Esophagus muscularis mucosa (tissue), 4 donors: ENCODE measurements around the gene ST6GALNAC3.
"Not testable (repeated sequence)": the region's sequence is repeated elsewhere in the genome, so short reads cannot be mapped to it uniquely, and the experiment has no call there.

Source experiments
- CTCF ChIP-seq, 3 experiments: fragments of 200-600 bp in 2 of 3; fragments of 450-650 bp in 1 of 3; sonication (generic) in 2 of 3; IDR thresholded peaks; one replicate each; pipeline ENCODE4 v1.5.1; 2017 to 2019; ENCODE audit warnings: antibody characterized with exemption in 3 of 3, mild to moderate bottlenecking in 2 of 3, moderate library complexity in 1 of 3
- EP300 ChIP-seq: sonication (generic); formaldehyde crosslinking; IDR thresholded peaks from one replicate; pipeline ENCODE4 v1.6.1; 2017; ENCODE audit warnings: antibody characterized with exemption
- POLR2A ChIP-seq: fragments of 450-650 bp; IDR thresholded peaks from one replicate; pipeline ENCODE4 v1.6.1; 2017; ENCODE audit warnings: antibody characterized with exemption, moderate library complexity, mild to moderate bottlenecking, low read depth
- POLR2AphosphoS5 ChIP-seq, 2 donors: sonication (generic); formaldehyde crosslinking; IDR thresholded peaks; one replicate each; pipeline ENCODE4 v1.6.1; 2017; ENCODE audit warnings: antibody characterized with exemption in 2 of 2

GRCh38 chr1:76050073-76050472, 24.5 kb upstream of the ST6GALNAC3 start:
- not testable (repeated sequence) for TF ChIP-seq CTCF (IDR thresholded peaks at IDR 0.05); POLR2AphosphoS5 (IDR thresholded peaks at IDR 0.05); POLR2A; EP300
